B cell (primary cell): ENCODE measurements around the gene SLC2A6.

Experiments
- EZH2 ChIP-seq: IDR thresholded peaks from 2 replicates; pipeline ENCODE4 v1.6.1; 2012; ENCODE audit warnings: borderline replicate concordance, low read depth, mild to moderate bottlenecking, moderate library complexity, low read length; ENCODE audit not compliant: insufficient read depth, poor library complexity, severe bottlenecking
- TF ChIP-seq, protein P1 (sequence below): fragments of 200-600 bp; IDR thresholded peaks from one replicate; pipeline ENCODE4 v1.8.0; 2022; ENCODE audit warnings: antibody characterized with exemption, mild to moderate bottlenecking

DNA sequence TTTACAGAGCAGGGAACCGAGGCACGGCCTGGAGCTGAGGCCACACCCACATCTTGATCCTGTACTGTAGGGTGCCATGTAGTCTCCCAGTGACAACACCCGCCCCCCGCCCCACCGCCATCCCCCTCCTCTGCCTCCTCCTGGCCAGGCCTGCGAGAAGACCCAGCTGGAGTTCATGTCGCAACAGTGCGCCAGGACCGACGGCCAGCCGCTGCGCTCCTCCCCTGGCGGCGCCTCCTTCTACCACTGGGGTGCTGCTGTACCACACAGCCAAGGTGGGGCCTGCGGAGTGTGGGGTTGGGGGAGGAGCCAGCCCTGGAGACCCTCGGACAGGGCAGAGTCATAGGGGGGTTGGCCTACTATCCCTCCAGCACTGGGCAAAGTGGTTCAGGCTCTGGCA lies 42.2 kb downstream of the SLC2A6 start:
- TF ChIP-seq, protein P1, sequence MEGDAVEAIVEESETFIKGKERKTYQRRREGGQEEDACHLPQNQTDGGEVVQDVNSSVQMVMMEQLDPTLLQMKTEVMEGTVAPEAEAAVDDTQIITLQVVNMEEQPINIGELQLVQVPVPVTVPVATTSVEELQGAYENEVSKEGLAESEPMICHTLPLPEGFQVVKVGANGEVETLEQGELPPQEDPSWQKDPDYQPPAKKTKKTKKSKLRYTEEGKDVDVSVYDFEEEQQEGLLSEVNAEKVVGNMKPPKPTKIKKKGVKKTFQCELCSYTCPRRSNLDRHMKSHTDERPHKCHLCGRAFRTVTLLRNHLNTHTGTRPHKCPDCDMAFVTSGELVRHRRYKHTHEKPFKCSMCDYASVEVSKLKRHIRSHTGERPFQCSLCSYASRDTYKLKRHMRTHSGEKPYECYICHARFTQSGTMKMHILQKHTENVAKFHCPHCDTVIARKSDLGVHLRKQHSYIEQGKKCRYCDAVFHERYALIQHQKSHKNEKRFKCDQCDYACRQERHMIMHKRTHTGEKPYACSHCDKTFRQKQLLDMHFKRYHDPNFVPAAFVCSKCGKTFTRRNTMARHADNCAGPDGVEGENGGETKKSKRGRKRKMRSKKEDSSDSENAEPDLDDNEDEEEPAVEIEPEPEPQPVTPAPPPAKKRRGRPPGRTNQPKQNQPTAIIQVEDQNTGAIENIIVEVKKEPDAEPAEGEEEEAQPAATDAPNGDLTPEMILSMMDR, result no peak
- no peak for TF ChIP-seq EZH2
